Lower leg skin (tissue), 4 donors: ENCODE data around the gene IL32. TPM values are rescaled to one million over a fixed set of nuclear protein-coding genes. Genes with fewer than 3 reads are reported as not detected.

ENCODE experiments used
- DNase-seq, 2 donors: peaks; one replicate each; pipeline ENCODE4 v3.0.0-alpha.2; 2019; ENCODE audit warnings: low spot score in 2 of 2
- H3K4me3 ChIP-seq: fragments of 200-600 bp; sonication (generic); 2 replicates; pipeline ENCODE4 v1.5.1; 2017; ENCODE audit warnings: mild to moderate bottlenecking, low read depth; ENCODE audit not compliant: poor library complexity, severe bottlenecking
- POLR2A ChIP-seq, 2 donors: fragments of 450-650 bp; IDR thresholded peaks; one replicate each; pipeline ENCODE4 v1.6.1; 2016 to 2017; ENCODE audit warnings: antibody characterized with exemption in 2 of 2, mild to moderate bottlenecking in 1 of 2, moderate library complexity in 1 of 2
- WGBS, 2 donors: methylation state at CpG; one replicate each; pipeline ENCODE4 v1.1.5; 2018; 5-methylcytosine and 5-hydroxymethylcytosine counted together
- intact Hi-C: fragments of 100-400 bp; cut with DNase I; formaldehyde crosslinking; loops from one replicate; pipeline ENCODE4 v1.15.0; 2023; ENCODE audit warnings: low total_unique reads
- total RNA-seq, 4 donors: library from RNA; depleted of rRNA; stranded (reverse); fragments of >200 nt; gene quantifications; one replicate each; pipeline ENCODE4 v1.1.0, GENCODE V29; 2016
- TF ChIP-seq, protein P1 (sequence below), 3 donors: fragments of 450-650 bp; IDR thresholded peaks; one replicate each; pipeline ENCODE4 v1.5.1; 2016; ENCODE audit warnings: antibody characterized with exemption in 3 of 3, mild to moderate bottlenecking in 3 of 3, moderate library complexity in 2 of 3

IL32 gene
- total RNA-seq, 4 donors from 2014 or later: 0.80 to 7.2 (median 5.1) TPM

DNA sequence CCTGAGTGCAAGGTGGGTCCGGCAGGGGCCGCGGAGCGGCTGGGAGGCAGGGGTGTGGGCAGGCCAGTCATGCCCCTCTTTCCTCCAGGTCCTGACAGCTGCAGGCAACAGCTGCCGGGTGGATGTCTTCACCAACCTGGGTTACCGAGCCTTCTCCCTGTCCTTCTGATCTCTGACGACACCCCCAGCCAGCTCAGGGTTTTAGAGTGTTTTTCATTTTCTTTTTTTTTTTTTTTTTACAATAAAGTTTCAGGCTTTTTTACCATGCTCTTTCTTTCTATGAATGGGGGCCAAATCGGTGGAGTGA is 38.0 kb upstream of the IL32 start:
- no peak overlapping the region for H3K4me3 ChIP-seq
- no peak for DNase-seq
- WGBS, 2 donors: 90 to 96% methylated on average over 8 of the region's 8 CpGs
- TF ChIP-seq, protein P1, sequence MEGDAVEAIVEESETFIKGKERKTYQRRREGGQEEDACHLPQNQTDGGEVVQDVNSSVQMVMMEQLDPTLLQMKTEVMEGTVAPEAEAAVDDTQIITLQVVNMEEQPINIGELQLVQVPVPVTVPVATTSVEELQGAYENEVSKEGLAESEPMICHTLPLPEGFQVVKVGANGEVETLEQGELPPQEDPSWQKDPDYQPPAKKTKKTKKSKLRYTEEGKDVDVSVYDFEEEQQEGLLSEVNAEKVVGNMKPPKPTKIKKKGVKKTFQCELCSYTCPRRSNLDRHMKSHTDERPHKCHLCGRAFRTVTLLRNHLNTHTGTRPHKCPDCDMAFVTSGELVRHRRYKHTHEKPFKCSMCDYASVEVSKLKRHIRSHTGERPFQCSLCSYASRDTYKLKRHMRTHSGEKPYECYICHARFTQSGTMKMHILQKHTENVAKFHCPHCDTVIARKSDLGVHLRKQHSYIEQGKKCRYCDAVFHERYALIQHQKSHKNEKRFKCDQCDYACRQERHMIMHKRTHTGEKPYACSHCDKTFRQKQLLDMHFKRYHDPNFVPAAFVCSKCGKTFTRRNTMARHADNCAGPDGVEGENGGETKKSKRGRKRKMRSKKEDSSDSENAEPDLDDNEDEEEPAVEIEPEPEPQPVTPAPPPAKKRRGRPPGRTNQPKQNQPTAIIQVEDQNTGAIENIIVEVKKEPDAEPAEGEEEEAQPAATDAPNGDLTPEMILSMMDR (IDR thresholded peaks at IDR 0.05): no peak
- TF ChIP-seq POLR2A (IDR thresholded peaks at IDR 0.05): no peak
- intact Hi-C loops: no loop called here

DNA sequence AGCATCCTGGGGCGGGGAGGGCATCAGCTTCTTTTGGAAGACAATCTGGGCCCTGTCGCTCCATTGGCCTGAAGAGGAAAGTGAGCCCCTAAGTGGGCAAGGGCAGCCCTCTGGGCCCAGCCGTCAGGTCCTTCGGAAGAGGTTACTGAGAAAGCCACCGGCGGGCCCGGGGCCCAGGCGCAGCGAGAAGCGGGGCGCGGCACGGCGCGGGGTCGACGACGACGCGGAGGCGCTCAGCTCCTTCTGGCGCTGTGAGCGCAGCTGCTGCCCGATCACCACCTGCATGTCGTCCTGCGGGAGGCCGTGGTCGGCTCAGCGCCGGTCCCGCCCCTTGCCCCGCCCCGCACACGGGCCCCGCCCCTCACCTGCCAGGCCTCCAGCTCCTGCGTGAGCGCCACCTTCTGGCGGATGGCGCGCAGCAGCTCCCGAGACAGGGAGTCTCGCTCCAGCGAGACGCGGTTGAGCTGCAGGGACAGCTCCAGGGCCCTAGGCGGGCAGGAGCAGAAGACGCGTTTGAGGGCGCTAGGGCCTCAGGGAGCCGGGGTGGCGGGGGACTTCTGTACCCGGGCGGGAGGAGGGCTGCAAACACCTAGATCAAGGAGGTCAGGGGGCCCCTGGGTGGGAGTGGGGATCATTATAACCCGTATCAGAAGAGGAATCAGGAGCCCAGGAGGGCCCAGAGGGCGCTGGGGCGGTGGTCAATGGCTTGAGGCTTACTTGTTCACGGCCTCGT is 37.3 kb upstream of the IL32 start:
- intact Hi-C loops: no loop called here
- TF ChIP-seq, protein P1 (IDR thresholded peaks at IDR 0.05): no peak
- TF ChIP-seq POLR2A (IDR thresholded peaks at IDR 0.05): no peak
- DNase-seq: peak; percentile 59 to 94
- 28 to 31% methylated on average over 26 to 37 of the region's 58 CpGs for WGBS, 2 donors
- no peak overlapping the region for H3K4me3 ChIP-seq

DNA sequence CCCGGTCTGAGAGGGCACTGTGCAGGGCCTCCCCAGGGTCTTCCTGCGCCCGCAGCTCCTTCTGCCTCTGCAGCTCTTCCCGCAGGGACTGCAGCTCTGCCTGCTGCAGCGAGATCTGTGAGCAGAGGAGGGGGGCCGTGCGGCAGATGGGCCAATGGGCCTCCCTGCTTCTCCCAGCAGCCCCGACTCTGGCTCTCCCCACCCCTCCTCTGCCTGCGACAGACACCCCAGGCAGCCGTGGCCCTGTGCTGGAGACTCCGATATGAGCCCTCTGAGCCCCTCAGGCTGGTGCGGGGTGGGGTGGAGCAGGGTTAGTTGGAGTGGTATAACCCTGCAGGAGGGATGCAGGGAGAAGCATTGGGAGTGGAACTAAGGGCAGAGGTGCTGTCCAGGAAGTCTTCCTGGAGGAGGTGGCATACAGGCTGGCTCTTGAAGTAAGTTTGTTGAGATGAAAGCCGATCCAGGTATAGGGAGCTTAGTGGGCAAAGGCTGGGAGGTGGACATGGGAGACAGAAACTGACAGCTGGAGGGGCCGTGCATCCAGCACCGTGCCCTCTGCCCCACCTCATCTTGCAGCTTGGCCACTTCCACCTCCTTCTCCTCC is 36.6 kb upstream of the IL32 start:
- TF ChIP-seq POLR2A (IDR thresholded peaks at IDR 0.05): no peak
- TF ChIP-seq, protein P1 (IDR thresholded peaks at IDR 0.05): no peak
- 19 to 28% methylated on average over 15 of the region's 15 CpGs for WGBS, 2 donors
- DNase-seq: no peak
- no peak overlapping the region for H3K4me3 ChIP-seq
- intact Hi-C loops: no loop called here

DNA sequence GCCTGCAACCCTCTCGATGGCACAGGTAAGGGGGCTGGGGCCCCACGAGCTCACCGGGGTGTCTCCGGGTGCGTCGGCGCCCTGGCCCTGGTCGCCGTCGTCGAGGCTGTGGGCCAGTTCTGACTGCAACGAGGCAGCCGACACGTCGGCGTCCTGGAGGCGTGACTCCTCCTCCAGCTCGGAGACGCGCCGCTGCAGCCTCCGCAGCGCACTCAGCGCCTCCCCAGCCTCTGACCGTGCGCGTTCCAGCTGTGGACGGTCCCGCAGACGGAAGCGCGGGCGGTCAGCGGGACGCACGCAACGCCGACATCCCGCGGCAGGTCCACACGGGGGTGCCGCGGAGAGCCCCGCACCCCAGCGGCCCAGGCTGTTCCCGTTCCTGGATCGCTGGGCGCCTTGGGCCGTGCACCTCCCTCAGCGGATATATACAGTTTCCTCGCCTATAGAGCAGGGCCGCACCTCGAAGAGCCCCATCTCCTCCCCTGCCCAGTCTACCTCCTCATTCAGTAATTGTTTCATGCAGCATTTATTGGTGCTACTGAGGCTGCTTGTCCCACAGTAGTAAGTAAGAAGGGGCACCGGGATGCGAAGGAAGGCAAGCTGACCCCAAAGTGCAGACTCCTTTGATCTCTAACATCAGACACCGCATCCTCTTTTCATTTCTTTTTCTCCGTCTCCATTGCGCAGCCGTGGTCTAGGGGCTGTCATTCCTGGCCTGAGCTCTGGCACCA is 35.8 kb upstream of the IL32 start:
- TF ChIP-seq POLR2A (IDR thresholded peaks at IDR 0.05): no peak
- DNase-seq: no peak
- WGBS, 2 donors: 16 to 21% methylated on average over 22 to 26 of the region's 59 CpGs
- H3K4me3 ChIP-seq: no peak overlapping the region
- intact Hi-C loops: no loop called here

DNA sequence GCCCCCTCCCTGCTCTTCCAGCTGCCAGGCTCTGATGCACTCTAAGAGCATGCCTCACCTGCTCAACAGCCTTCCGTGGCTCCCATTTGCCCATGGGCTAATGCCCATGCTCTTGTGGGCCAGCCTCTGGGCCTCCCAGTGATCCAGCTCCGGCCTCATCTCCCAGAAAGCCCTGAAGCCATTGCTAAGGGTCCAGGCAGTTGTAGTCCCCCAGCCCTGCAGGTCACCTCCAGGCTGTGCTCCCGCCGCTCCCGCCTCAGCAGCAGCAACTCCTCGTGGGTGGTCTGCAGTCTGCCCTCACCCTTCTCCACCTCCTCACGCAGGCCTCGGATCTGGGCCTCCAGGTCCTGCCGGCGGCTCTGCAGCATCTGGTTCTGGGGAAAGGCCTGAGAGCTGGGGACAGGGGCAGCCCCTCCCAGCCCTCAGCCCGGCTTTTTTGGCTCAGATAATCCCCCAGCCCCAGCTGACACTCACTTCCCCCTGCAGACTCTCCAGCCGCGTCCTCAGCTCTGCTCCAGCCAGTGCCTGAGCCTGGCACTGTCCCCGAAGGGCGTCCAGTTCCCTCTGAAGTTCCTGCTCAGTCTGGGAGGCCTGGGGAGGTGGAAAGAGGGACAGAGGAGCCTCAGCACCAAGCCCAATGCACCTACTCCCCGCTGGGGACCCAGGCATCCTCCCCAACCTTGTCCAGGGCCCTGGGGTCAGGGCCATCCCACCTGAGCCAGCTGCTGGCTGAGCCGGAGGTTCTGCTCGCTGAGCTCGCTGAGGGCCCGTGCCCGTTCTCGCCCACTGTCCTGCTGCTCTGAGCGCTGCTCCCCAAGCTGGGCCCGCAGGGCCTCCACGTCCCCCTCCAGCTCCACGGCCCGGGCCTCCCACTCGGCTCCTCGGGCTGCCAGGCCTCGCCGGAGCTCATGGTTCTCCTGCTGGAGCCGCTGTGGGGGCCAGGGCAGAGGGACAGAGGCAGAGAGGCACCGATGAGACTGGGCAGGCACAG is 34.9 kb upstream of the IL32 start:
- intact Hi-C loops: no loop called here
- WGBS, 2 donors: 77 to 82% methylated on average over 31 to 33 of the region's 33 CpGs
- no peak for DNase-seq
- no peak overlapping the region for H3K4me3 ChIP-seq
- TF ChIP-seq POLR2A (IDR thresholded peaks at IDR 0.05): no peak
- TF ChIP-seq, protein P1 (IDR thresholded peaks at IDR 0.05): no peak
